Motor neuron (in vitro differentiated cells): Measurements from ENCODE around the gene DLST. TPM values are rescaled to one million over a fixed set of nuclear protein-coding genes. Genes with fewer than 3 reads are reported as not detected.
A peak's percentile ranks its signal among the peaks of the same experiment; 100 is the strongest.

Experiments
- ATAC-seq, 8 experiments: fragments of 200-7000 bp; cut with Tn5 transposase; replicated peaks in 6 of 8; 2 replicates each; pipeline ENCODE4 v1.8.0; 2021; ENCODE audit warnings: mild to moderate bottlenecking in 8 of 8, moderate library complexity in 8 of 8
- H3K27ac ChIP-seq, 2 donors: fragments of 250-450 bp; sonication (Bioruptor Pico); 2 replicates each; pipeline ENCODE4 v1.9.0; 2021; ENCODE audit warnings: antibody characterized with exemption in 2 of 2, mild to moderate bottlenecking in 2 of 2, moderate library complexity in 1 of 2
- H3K4me1 ChIP-seq, 2 donors: fragments of 250-450 bp; sonication (Bioruptor Pico); replicated peaks in 1 of 2; 2 replicates each; pipeline ENCODE4 v1.6.1; 2021; ENCODE audit warnings: antibody characterized with exemption in 2 of 2, mild to moderate bottlenecking in 2 of 2, moderate library complexity in 1 of 2
- H3K4me3 ChIP-seq, 5 donors: fragments of 250-450 bp; sonication (Bioruptor Pico); 2 replicates each; pipeline ENCODE4 v1.9.0; 2021; ENCODE audit warnings: antibody characterized with exemption in 5 of 5, mild to moderate bottlenecking in 5 of 5, moderate library complexity in 4 of 5
- WGBS, 10 experiments: fragments of 450-650 bp; shearing (Covaris generic); methylation state at CpG; one replicate each; pipeline ENCODE4 v1.0.0; 2022; 5-methylcytosine and 5-hydroxymethylcytosine counted together
- in situ Hi-C, 9 experiments: fragments of 400-800 bp; cut with MboI; loops; one replicate each; pipeline ENCODE4 v1.15.0; 2021; ENCODE audit warnings: low sequenced_read_pairs in 9 of 9, low pct_unique_long_range_greater_than_20kb in 2 of 9; ENCODE audit not compliant: unreplicated experiment in 9 of 9
- total RNA-seq, 8 experiments: library from RNA; unstranded; fragments of 300-600 nt; gene quantifications; 2 replicates each; pipeline versions ENCODE4 v1.2.3 to v1.2.4, GENCODE V29; 2022

DLST gene
- total RNA-seq, 8 experiments from 2014 or later = 30.3 to 106 (median 51.6) TPM

GRCh38 chr14:74848768-74849167, 32.9 kb upstream of the DLST start:
- H3K27ac ChIP-seq = no peak overlapping the region
- in situ Hi-C loops = no loop called here
- no peak for ATAC-seq
- no peak overlapping the region for H3K4me3 ChIP-seq
- H3K4me1 ChIP-seq = no peaks in the 10 kb centered on the region
- WGBS, 10 experiments = 41 to 100% (median 93%) methylated on average over 1 to 2 of the region's 2 CpGs; no CpG with 5 or more reads in 1 of the 10 experiments

- in situ Hi-C loops = no loop called here
- 0 to 100% (median 82%) methylated on average over 1 to 2 of the region's 2 CpGs; no CpG with 5 or more reads in 2 of the 10 experiments for whole genome bisulfite sequencing, 10 experiments
- peak in 3 of 8 experiments; percentile 91 to 94 (median 93) for ATAC-seq
Observed at GRCh38 chr14:74852922-74853530, 28.7 kb upstream of the DLST start.

GRCh38 chr14:74853581-74853980, 28.1 kb upstream of the DLST start:
- Histone ChIP-seq H3K4me3 (no peak overlapping the region), H3K4me1 (no peaks in the 10 kb centered on the region), H3K27ac (no peak overlapping the region)
- WGBS, 10 experiments = 0 to 100% (median 74%) methylated on average over 1 to 4 of the region's 4 CpGs; no CpG with 5 or more reads in 4 of the 10 experiments
- ATAC-seq = peak in 1 of 8 experiments; percentile 3
- in situ Hi-C loops = no loop called here

More at GRCh38 chr14:74852922-74853530, 28.7 kb upstream of the DLST start:
- Histone ChIP-seq H3K4me3 (no peak overlapping the region), H3K27ac (no peak overlapping the region), H3K4me1 (no peaks in the 10 kb centered on the region)

GRCh38 chr14:74855021-74855420, 26.7 kb upstream of the DLST start:
- Histone ChIP-seq H3K4me1 (no peaks in the 10 kb centered on the region), H3K27ac (no peak overlapping the region), H3K4me3 (no peak overlapping the region)
- 75 to 100% (median 86%) methylated on average over 1 to 7 of the region's 7 CpGs; no CpG with 5 or more reads in 5 of the 10 experiments for WGBS, 10 experiments
- in situ Hi-C loops = no loop called here
- ATAC-seq = no peak

GRCh38 chr14:74855945-74856344, 25.8 kb upstream of the DLST start:
- WGBS, 10 experiments = 60 to 100% (median 86%) methylated on average over 1 to 3 of the region's 4 CpGs; no CpG with 5 or more reads in 3 of the 10 experiments

GRCh38 chr14:74856366-74856765, 25.4 kb upstream of the DLST start:
- WGBS, 10 experiments = 33 to 100% (median 43%) methylated on average over 1 of the region's 1 CpG; no CpG with 5 or more reads in 5 of the 10 experiments
- in situ Hi-C loops = no loop called here
- ATAC-seq = no peak
- Histone ChIP-seq H3K4me3 (no peak overlapping the region), H3K4me1 (no peaks in the 10 kb centered on the region), H3K27ac (no peak overlapping the region)

More at GRCh38 chr14:74855945-74856344, 25.8 kb upstream of the DLST start:
- ATAC-seq = no peak
- H3K4me1 ChIP-seq = no peaks in the 10 kb centered on the region
- no peak overlapping the region for H3K4me3 ChIP-seq
- in situ Hi-C loops = no loop called here
- no peak overlapping the region for H3K27ac ChIP-seq

GRCh38 chr14:74858022-74858421, 23.7 kb upstream of the DLST start:
- Histone ChIP-seq H3K4me3 (no peak overlapping the region), H3K27ac (no peak overlapping the region), H3K4me1 (no peaks in the 10 kb centered on the region)
- no peak for ATAC-seq
- 0 to 83% (median 25%) methylated on average over 1 of the region's 1 CpG; no CpG with 5 or more reads in 4 of the 10 experiments for WGBS, 10 experiments
- in situ Hi-C loops = no loop called here

GRCh38 chr14:74859757-74860552, 21.8 kb upstream of the DLST start:
- no peak overlapping the region for H3K4me3 ChIP-seq
- no peaks in the 10 kb centered on the region for H3K4me1 ChIP-seq
- no peak overlapping the region for H3K27ac ChIP-seq
- 20 to 69% (median 66%) methylated on average over 1 to 9 of the region's 10 CpGs; no CpG with 5 or more reads in 4 of the 10 experiments for WGBS, 10 experiments
- peak in 5 of 8 experiments; percentile 42 to 57 (median 50) for ATAC-seq
- in situ Hi-C loops = no loop called here

GRCh38 chr14:74860899-74861733, 20.6 kb upstream of the DLST start:
- no peak overlapping the region for H3K27ac ChIP-seq
- WGBS, 10 experiments = 0 to 57% (median 28%) methylated on average over 1 to 4 of the region's 7 CpGs
- no peaks in the 10 kb centered on the region for H3K4me1 ChIP-seq
- no peak overlapping the region for H3K4me3 ChIP-seq
- peak; percentile 65 to 92 (median 81) for ATAC-seq
- in situ Hi-C loops = no loop called here

GRCh38 chr14:74861734-74862090, 20.0 kb upstream of the DLST start:
- no peak overlapping the region for H3K4me3 ChIP-seq
- ATAC-seq = no peak
- no peaks in the 10 kb centered on the region for H3K4me1 ChIP-seq
- 20 to 100% (median 83%) methylated on average over 1 to 3 of the region's 3 CpGs; no CpG with 5 or more reads in 1 of the 10 experiments for WGBS, 10 experiments
- no peak overlapping the region for H3K27ac ChIP-seq
- in situ Hi-C loops = no loop called here

GRCh38 chr14:74863274-74863673, 18.4 kb upstream of the DLST start:
- Histone ChIP-seq H3K4me3 (no peak overlapping the region), H3K4me1 (peaks cover 9 to 13% of the 10 kb centered on the region in 2 donors), H3K27ac (no peak overlapping the region)
- in situ Hi-C loops = no loop called here
- WGBS, 10 experiments = 40 to 72% (median 60%) methylated on average over 1 to 3 of the region's 9 CpGs; no CpG with 5 or more reads in 5 of the 10 experiments
- ATAC-seq = no peak

GRCh38 chr14:74864198-74864597, 17.5 kb upstream of the DLST start:
- WGBS, 10 experiments = 74 to 100% (median 82%) methylated on average over 1 to 5 of the region's 9 CpGs; no CpG with 5 or more reads in 4 of the 10 experiments
- in situ Hi-C loops = no loop called here
- H3K4me3 ChIP-seq = no peak overlapping the region
- no peak overlapping the region for H3K27ac ChIP-seq
- no peak for ATAC-seq
- H3K4me1 ChIP-seq = peaks cover 9 to 13% of the 10 kb centered on the region in 2 donors

- no peak overlapping the region for H3K27ac ChIP-seq
- in situ Hi-C loops = no loop called here
- 50 to 100% (median 88%) methylated on average over 1 to 5 of the region's 5 CpGs; no CpG with 5 or more reads in 1 of the 10 experiments for WGBS, 10 experiments
- peaks cover 9 to 13% of the 10 kb centered on the region in 2 donors for H3K4me1 ChIP-seq
- H3K4me3 ChIP-seq = no peak overlapping the region
- no peak for ATAC-seq
Observed at GRCh38 chr14:74865156-74865555, 16.6 kb upstream of the DLST start.
